A549 (cell line): ENCODE data around the gene YOD1.

Source experiments
- EP300 ChIP-seq, 2 experiments: fragments of >200 bp; sonication (Bioruptor Twin); formaldehyde crosslinking; IDR thresholded peaks; 2 replicates in 1 of 2; 3 replicates in 1 of 2; pipeline ENCODE4 v1.6.1; 2016 to 2017
- KDM5A ChIP-seq: fragments of 200-600 bp; sonication (generic); IDR thresholded peaks from 2 replicates; pipeline ENCODE4 v1.6.1; 2016; ENCODE audit warnings: antibody characterized with exemption, mild to moderate bottlenecking
- NR3C1 ChIP-seq: fragments of >200 bp; sonication (Bioruptor Twin); formaldehyde crosslinking; IDR thresholded peaks from 3 replicates; pipeline ENCODE4 v1.6.1; 2017
- POLR2A ChIP-seq: IDR thresholded peaks from 2 replicates; pipeline ENCODE4 v1.6.1; 2012; ENCODE audit warnings: mild to moderate bottlenecking, low read length
- RCOR1 ChIP-seq: fragments of 150-350 bp; IDR thresholded peaks from 2 replicates; pipeline ENCODE4 v1.6.1; 2014; ENCODE audit warnings: antibody characterized with exemption, low read length, low read depth
- TFCP2L1 ChIP-seq: fragments of 250-450 bp; sonication (Bioruptor Pico); IDR thresholded peaks from 2 replicates; pipeline ENCODE4 v1.5.0; 2021; ENCODE audit warnings: mild to moderate bottlenecking
- ZFP36 ChIP-seq: fragments of 450-650 bp; IDR thresholded peaks from 2 replicates; pipeline ENCODE4 v1.6.1; 2014; ENCODE audit warnings: borderline replicate concordance; ENCODE audit not compliant: partially characterized antibody
- TF ChIP-seq, protein P1 (sequence below): fragments of >200 bp; sonication (Bioruptor Twin); formaldehyde crosslinking; IDR thresholded peaks from 3 replicates; pipeline ENCODE4 v1.5.1; 2016
- TF ChIP-seq, protein P2 (sequence below): fragments of 450-650 bp; IDR thresholded peaks from 2 replicates; pipeline ENCODE4 v1.6.1; 2014; ENCODE audit warnings: antibody characterized with exemption
- TF ChIP-seq, protein P3 (sequence below): fragments of 200-600 bp; sonication (generic); IDR thresholded peaks from 2 replicates; pipeline ENCODE4 v1.6.1; 2016; ENCODE audit warnings: antibody characterized with exemption, mild to moderate bottlenecking, moderate library complexity
- TF ChIP-seq, protein P4 (sequence below): fragments of >200 bp; sonication (Bioruptor Twin); formaldehyde crosslinking; IDR thresholded peaks from 3 replicates; pipeline ENCODE4 v1.6.1; 2016
- TF ChIP-seq, protein P5 (sequence below): fragments of 250-450 bp; sonication (Bioruptor Pico); IDR thresholded peaks from 2 replicates; pipeline ENCODE4 v1.5.0; 2021; ENCODE audit warnings: mild to moderate bottlenecking, moderate library complexity, borderline replicate concordance

DNA sequence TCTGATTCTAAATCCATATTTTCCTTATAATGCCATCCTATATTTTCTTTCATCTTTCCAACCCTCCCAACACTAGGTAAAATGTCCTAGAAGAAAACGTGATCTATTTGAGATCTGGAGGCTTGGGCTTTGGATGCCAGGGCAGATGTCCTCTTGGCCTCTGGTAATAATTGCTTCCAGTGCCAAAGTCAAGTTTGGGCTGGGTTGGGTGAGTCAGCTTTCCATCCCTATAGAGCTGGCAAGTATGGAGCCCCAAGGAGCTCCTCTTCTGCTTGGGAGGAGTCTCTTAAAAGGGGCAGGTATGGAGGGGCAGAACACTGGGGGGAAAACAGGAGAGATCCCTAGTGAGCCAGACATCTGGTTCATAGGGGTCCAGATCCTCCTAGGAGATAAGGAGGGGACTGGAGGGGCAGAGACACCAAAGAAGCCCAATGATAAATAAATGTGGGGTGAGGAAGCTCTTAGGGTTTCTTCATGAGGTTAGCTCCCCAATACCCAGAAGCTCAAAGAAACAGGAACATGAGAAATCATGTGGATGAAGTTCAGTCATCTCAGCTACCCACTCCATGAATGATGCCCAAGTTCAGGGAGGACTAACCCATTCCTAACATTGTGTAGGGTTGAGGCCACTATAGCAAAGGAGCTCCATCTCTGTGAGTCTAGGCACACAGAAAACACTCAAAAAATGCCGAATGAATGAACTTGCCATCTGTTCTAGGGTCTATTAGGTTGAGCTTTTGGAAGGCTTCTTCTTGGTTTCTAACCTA lies 21.9 kb downstream of the YOD1 start:
- TF ChIP-seq RCOR1 (no peak), ZFP36 (no peak), KDM5A (no peak), EP300 (IDR thresholded peaks at IDR 0.05) (no peak), NR3C1 (no peak), POLR2A (no peak), TFCP2L1 (CRISPR knock-in tag) (no peak)
- TF ChIP-seq, protein P1, sequence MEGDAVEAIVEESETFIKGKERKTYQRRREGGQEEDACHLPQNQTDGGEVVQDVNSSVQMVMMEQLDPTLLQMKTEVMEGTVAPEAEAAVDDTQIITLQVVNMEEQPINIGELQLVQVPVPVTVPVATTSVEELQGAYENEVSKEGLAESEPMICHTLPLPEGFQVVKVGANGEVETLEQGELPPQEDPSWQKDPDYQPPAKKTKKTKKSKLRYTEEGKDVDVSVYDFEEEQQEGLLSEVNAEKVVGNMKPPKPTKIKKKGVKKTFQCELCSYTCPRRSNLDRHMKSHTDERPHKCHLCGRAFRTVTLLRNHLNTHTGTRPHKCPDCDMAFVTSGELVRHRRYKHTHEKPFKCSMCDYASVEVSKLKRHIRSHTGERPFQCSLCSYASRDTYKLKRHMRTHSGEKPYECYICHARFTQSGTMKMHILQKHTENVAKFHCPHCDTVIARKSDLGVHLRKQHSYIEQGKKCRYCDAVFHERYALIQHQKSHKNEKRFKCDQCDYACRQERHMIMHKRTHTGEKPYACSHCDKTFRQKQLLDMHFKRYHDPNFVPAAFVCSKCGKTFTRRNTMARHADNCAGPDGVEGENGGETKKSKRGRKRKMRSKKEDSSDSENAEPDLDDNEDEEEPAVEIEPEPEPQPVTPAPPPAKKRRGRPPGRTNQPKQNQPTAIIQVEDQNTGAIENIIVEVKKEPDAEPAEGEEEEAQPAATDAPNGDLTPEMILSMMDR = no peak
- TF ChIP-seq, protein P2, sequence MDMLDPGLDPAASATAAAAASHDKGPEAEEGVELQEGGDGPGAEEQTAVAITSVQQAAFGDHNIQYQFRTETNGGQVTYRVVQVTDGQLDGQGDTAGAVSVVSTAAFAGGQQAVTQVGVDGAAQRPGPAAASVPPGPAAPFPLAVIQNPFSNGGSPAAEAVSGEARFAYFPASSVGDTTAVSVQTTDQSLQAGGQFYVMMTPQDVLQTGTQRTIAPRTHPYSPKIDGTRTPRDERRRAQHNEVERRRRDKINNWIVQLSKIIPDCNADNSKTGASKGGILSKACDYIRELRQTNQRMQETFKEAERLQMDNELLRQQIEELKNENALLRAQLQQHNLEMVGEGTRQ = no peak
- TF ChIP-seq, protein P3, sequence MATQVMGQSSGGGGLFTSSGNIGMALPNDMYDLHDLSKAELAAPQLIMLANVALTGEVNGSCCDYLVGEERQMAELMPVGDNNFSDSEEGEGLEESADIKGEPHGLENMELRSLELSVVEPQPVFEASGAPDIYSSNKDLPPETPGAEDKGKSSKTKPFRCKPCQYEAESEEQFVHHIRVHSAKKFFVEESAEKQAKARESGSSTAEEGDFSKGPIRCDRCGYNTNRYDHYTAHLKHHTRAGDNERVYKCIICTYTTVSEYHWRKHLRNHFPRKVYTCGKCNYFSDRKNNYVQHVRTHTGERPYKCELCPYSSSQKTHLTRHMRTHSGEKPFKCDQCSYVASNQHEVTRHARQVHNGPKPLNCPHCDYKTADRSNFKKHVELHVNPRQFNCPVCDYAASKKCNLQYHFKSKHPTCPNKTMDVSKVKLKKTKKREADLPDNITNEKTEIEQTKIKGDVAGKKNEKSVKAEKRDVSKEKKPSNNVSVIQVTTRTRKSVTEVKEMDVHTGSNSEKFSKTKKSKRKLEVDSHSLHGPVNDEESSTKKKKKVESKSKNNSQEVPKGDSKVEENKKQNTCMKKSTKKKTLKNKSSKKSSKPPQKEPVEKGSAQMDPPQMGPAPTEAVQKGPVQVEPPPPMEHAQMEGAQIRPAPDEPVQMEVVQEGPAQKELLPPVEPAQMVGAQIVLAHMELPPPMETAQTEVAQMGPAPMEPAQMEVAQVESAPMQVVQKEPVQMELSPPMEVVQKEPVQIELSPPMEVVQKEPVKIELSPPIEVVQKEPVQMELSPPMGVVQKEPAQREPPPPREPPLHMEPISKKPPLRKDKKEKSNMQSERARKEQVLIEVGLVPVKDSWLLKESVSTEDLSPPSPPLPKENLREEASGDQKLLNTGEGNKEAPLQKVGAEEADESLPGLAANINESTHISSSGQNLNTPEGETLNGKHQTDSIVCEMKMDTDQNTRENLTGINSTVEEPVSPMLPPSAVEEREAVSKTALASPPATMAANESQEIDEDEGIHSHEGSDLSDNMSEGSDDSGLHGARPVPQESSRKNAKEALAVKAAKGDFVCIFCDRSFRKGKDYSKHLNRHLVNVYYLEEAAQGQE = no peak
- TF ChIP-seq, protein P4, sequence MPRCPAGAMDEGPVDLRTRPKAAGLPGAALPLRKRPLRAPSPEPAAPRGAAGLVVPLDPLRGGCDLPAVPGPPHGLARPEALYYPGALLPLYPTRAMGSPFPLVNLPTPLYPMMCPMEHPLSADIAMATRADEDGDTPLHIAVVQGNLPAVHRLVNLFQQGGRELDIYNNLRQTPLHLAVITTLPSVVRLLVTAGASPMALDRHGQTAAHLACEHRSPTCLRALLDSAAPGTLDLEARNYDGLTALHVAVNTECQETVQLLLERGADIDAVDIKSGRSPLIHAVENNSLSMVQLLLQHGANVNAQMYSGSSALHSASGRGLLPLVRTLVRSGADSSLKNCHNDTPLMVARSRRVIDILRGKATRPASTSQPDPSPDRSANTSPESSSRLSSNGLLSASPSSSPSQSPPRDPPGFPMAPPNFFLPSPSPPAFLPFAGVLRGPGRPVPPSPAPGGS = no peak
- TF ChIP-seq, protein P5, sequence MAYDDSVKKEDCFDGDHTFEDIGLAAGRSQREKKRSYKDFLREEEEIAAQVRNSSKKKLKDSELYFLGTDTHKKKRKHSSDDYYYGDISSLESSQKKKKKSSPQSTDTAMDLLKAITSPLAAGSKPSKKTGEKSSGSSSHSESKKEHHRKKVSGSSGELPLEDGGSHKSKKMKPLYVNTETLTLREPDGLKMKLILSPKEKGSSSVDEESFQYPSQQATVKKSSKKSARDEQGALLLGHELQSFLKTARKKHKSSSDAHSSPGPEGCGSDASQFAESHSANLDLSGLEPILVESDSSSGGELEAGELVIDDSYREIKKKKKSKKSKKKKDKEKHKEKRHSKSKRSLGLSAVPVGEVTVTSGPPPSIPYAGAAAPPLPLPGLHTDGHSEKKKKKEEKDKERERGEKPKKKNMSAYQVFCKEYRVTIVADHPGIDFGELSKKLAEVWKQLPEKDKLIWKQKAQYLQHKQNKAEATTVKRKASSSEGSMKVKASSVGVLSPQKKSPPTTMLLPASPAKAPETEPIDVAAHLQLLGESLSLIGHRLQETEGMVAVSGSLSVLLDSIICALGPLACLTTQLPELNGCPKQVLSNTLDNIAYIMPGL (CRISPR knock-in tag) = no peak
